ENCODE data around the gene P3H2.

The P3H2 gene

DNA sequence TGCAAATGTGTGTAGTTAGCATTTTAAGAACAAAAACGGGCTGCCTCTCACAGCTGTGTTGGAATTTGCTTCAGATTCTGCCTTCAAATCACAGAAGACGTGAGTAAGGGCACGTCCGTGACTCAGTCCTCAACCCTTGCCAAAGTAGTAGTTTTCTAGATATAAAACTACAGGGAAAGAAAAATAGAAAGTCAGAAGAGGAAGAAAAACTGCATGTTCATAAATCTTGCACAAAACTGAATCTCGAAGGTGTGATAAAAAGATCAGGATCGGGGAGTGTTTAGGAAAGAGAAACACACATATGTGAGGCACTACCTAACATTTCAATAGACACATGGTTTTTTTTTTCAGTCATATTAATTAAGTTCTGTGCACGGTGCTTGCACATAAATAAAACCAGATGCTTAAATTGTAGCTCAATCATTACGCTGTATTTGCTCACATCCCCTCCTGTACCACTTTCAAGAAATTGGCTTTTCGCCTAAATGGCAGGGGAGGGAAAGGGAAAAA is 71.7 kb downstream of the P3H2 start:
- DNase-seq = peak in 1 of 3 experiments; percentile 23

DNA sequence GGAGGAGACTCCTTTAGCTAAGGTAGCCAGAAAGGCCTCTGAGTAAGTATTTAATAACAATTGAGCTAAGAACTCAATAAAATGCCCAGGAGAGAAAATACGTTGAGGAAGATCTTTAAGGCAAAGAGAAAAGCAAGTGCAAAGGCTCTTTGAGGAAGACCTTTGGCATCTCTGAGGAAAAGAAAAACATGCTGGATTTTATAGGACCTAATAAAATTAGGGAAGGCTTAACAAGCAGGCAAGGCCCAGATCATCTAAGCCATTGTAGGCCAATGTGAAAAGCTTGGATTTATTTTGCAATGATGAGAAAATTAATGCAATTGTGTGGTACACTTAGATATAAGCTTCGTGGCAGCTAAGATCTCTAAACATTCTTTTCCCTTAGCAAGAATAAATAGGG is 75.7 kb downstream of the P3H2 start:
- no peak for DNase-seq

DNA sequence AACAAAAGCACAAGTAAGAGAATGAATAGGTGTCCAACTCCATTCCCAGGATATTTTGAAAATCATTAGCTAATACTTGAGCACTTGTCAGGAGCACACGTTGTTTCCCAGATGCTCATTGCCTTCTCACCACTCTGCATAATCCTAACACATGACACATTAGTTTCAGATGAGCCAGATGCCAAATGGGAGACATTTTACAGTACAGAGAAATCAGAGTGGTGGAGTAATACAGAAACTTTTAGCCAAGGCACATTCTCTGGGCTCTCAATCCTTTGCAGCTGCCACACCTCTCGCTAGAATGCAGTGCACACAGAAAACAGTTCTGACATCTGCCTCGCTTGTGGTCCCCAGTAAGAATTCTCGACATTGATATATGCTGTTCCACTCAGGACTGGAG is 76.6 kb downstream of the P3H2 start:
- no peak for DNase-seq

- DNase-seq = no peak
These were observed 77.0 kb downstream of the P3H2 start for GRCh38 chr3:190043741-190044140.

GRCh38 chr3:190042558-190042957 is 78.1 kb downstream of the P3H2 start:
- no peak for DNase-seq

DNA sequence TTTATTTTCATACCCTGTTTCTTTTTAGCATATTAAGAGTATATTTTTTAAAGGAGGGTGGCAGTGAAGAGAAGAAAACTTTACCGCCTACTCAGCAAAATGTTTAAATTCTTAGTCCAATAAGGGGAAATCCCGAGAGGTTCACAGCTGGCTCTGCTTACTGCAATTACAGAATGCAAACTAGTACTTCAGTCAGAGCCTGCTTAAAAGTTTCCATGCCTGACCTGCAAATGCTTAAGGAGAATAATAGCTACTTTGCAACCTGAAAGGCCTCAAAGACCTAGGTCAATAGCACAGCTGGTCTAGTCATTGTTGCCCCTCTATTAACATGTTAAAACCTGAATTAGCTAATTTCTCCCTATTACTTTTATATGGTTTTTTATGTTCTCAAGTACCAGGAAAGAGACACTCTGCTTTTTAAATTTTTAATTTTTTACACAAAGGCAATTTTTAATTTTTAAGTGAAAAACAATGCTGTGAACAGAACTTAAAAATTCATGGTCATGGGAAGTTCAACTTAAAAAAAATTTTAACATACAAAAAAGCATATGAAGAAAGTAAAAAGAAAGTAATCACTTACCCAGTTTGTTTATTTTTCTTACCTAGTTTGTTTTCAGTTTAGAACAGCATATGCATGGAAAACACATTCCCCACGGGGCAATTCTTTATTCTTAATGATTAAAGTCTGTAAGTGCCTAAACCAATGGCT is 79.2 kb downstream of the P3H2 start:
- DNase-seq = peak in 1 of 3 experiments; percentile 11

DNA sequence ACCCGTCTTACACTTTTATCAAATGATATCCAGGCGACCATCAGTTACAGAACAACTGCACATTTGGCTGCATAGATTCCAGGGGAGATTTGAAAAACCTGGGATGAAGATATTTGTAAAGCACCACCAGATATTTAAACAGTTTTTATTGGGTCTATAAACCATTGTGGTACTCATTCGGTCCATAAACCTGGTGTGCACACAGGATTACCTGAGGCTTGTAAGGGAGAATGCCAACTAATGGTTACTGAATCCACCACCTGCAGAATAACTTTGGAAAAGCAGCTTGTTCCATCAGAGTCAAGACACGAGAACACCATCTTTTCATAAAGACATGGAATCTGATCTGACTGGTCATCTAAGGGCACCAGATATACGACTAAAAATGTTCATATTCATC is 80.6 kb downstream of the P3H2 start:
- DNase-seq = no peak

- peak in 1 of 3 experiments; percentile 19 for DNase-seq
These were observed 82.4 kb downstream of the P3H2 start for GRCh38 chr3:190038050-190038933.

DNA sequence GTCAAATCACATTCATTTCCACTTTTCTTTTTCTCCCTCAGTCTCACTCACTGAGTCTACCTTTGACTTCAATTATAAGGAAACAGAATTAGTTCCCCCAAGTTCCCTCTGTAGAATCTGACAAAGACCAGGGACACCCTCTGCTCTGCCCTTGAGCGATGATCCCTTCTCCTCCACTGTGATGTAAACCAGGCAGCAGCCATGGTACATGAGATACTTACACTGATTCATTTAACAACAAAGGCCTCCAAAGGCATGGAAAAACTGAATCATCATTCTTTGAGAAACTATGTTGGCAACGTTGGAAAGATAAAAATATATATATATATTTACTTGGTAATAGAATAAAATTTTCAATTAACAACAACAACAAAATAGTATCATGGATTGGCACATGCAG is 84.1 kb downstream of the P3H2 start:
- no peak for DNase-seq

DNA sequence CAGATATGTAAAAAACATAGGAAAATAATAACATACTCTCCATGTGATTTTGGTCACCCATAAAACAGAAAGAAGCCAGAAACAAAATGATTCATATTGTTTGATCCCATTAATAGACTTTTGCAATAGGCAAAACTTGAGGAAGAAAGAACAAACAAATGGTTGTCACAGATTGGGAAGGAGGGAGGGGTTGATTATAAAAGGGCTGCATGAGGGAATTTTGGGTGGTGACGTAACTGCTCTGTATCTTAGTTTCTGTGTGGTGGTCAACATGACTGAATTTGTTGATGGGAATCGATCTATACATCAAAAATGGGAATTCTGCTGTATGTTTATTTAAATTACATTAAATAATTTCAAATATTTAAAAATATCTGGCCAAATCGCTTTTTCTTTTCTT is 86.3 kb downstream of the P3H2 start:
- DNase-seq = no peak

- no peak for DNase-seq
These were observed 87.8 kb downstream of the P3H2 start for GRCh38 chr3:190032923-190033322.

GRCh38 chr3:190031887-190032752 is 88.6 kb downstream of the P3H2 start:
- no peak for DNase-seq

GRCh38 chr3:190027116-190027515 is 93.6 kb downstream of the P3H2 start:
- no peak for DNase-seq

- no peak for DNase-seq
These were observed 94.5 kb downstream of the P3H2 start for GRCh38 chr3:190026154-190026553.

DNA sequence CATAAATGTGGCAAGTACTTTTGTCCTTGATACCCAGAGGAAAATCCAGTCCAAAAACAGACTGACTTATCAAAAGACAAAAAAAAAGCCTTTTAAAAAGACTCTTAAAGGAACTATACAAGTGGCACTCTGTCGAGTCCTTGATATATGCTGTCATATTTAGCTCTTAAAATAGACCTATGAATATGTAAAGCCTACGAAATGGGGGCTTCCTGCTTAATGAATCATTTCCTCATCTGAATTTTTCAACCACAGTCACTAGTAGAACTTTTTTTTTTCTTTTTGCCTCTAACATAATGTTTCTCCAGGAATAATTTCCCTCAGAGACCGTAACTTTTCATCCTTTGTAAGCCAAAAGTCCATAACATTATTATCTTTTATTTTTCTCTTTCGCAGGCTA is 95.8 kb downstream of the P3H2 start:
- no peak for DNase-seq

GRCh38 chr3:190019844-190020243 is 100.9 kb downstream of the P3H2 start:
- no peak for DNase-seq

- DNase-seq = no peak
These were observed 101.7 kb downstream of the P3H2 start for GRCh38 chr3:190019006-190019405.

- no peak for DNase-seq
These were observed 102.2 kb downstream of the P3H2 start for GRCh38 chr3:190018460-190018859.

DNA sequence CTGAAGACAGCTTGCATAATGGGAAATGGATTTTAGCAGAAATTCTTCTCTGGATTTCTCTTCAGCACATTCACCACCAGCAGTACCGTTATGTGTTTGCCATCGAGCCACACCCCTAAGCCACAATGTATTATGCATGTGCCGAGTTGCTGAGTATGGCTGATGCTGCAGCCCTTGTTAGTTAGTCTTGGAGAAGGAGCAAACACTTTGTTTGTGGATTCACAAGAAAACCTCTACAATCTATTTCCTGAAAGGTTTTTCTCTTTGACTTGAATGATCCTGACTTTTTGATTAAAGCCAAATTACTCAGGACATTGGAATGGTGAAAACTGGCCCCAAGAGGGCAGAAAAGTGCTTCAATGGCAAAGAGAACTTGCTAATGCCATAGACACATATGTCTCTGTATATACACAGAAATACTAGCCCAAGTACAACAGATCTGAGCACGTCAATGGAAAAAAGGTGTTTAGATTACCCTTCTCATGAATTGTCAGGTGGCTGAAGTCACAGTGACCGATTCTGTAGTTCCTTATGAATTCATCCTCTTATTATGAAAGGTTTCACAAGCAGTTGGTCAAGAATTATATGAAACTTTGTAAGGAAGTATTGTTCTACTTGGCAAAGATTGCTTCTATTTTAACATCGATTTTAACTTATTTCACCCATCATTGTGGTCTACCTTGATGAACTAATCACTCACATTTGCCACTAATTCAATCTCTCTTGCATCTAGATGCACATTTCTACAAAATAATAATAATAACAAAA is 103.0 kb downstream of the P3H2 start:
- peak in 1 of 3 experiments; percentile 30 for DNase-seq

DNA sequence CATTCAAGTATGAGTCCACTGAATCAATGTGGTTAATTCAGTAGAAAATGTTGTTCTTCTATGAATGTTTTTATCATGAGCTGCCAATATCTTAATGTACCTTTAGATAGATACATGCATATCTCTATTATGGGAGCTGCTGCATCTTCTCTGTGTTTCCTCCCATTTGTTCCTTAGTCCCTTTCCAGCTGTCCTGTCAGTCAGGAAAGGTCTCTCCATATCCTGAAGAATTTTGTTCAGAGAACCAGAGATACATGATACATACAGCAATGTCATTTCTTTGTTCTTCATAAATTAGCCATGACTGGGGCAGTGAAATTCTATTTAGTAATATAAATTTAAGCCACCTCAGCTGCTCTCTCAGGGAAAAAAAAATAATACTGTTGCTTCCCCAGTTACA is 103.7 kb downstream of the P3H2 start:
- DNase-seq = no peak

DNA sequence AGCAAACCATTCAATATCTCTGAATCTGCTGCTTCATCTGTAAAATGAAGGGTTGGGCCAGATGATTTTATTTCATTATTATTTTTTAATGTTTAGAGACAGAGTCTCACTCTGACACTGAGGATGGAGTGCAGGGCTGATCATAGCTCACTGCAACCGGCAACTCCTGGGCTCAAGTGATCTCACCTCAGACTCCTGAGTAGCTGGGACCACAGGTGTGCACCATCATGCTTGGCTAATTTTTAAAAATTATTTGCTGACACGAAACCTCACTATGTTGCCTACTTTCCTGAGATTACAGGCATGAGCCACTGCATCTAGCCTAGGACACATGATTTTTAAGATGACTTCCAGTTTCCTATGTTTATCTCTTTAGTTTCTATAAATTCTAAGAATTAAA is 105.8 kb downstream of the P3H2 start:
- no peak for DNase-seq
